Measurements from ENCODE around the gene PDE6B. TPM values are rescaled to one million over a fixed set of nuclear protein-coding genes. Genes with fewer than 3 reads are reported as not detected.

Gene PDE6B
- total RNA-seq, 1 donor from 2014 or later: 15.0 TPM

DNA sequence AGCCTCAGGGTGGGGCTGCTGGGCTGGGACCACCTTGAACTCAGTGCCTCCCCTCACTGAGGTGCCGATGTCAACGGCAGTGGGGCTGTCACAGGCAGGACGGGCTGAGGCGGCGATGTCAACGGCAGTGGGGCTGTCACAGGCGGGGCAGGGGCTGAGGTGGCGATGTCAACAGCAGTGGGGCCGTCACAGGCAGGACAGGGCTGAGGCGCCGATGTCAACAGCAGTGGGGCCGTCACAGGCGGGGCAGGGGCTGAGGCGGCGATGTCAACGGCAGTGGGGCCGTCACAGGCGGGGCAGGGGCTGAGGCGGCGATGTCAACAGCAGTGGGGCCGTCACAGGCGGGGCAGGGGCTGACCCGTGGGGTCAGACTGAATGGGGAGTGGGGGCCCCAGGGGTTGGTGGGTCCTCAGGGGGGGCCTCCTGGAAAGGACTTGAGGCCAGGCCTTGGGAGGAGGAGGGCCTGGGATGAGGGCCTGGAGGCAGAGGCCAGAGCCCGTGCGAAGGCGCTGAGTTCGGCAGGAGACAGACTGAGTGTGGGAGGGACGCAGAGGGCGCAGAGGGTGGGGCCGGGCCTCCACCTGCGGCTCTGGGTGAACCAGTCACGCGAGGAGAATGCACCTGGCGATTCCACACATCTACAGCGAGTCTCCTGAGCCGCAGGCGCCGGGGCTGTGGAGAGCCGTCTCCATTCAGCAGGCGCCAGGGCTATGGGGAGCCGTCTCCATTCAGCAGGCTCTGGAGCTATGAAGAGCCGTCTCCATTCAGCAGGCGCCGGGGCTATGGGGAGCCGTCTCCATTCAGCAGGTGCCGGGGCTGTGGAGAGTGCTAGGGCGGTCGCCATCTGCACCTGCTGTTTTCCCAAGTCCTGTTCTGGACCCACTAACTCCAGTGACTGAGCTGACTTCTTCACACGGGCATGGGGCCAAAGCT, 25.8 kb downstream of the PDE6B start:
- DNase-seq (no peak), ATAC-seq (ENCODE audit: low read depth) (no peak)
- intact Hi-C loops (cut with micrococcal nuclease): no loop called here
- POLR2A ChIA-PET: no interaction called here
- H3K4me3 Mint-ChIP-seq: no peak overlapping the region
- CTCF ChIA-PET: interaction anchor here (0.5 kb wide), 1 partner anchor 9 kb away, joined by 3 read pairs; no protein-coding TSS in a partner anchor
- H3K36me3 Mint-ChIP-seq (ENCODE audit: low read depth): no peaks in the 10 kb centered on the region
- no peaks in the 10 kb centered on the region for H3K9me3 Mint-ChIP-seq
- H3K27me3 Mint-ChIP-seq: peaks cover 5% of the 10 kb centered on the region
- no peaks in the 10 kb centered on the region for H3K4me1 Mint-ChIP-seq
- TF ChIP-seq, protein P1, sequence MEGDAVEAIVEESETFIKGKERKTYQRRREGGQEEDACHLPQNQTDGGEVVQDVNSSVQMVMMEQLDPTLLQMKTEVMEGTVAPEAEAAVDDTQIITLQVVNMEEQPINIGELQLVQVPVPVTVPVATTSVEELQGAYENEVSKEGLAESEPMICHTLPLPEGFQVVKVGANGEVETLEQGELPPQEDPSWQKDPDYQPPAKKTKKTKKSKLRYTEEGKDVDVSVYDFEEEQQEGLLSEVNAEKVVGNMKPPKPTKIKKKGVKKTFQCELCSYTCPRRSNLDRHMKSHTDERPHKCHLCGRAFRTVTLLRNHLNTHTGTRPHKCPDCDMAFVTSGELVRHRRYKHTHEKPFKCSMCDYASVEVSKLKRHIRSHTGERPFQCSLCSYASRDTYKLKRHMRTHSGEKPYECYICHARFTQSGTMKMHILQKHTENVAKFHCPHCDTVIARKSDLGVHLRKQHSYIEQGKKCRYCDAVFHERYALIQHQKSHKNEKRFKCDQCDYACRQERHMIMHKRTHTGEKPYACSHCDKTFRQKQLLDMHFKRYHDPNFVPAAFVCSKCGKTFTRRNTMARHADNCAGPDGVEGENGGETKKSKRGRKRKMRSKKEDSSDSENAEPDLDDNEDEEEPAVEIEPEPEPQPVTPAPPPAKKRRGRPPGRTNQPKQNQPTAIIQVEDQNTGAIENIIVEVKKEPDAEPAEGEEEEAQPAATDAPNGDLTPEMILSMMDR (IDR thresholded peaks at IDR 0.05): no peak
- no peak overlapping the region for H3K27ac Mint-ChIP-seq

DNA sequence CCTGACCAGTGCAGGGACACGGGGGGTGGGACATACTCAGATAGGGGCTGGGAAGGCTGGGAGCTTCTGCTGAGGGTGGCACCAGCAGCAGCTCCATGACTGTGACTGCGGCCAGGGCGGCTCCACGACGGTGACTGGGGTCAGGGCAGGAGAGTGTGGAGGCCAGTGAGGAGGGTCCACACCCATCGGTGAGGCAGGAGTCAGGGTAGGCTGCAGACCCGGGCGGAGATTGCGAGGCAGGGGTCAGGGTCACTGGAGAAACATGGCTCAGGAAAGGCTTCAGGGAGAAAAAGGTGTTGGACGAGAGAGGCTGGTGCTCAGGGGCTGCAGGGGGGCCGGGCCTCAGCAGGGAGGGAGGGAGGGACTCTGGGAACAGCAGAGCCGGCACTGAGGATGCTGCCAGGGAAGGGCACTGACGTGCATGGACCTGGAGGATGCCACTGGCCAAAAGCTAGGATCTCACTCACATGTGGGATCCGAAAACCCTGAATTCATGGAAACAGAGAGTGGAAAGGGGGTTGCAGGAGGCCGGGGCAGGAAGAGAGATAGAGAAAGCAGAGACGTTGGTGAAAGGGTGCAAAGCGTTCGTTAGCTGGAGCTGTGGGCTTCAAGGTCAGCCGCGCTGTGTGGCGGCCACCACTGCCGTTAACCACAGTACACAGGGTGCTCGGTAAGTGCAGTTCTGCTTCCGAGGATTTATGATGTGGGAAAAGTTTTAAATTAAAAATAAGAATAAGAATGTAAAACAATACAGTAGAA, 26.7 kb downstream of the PDE6B start:
- H3K4me3 Mint-ChIP-seq: no peak overlapping the region
- ChIA-PET CTCF (interaction anchor here (0.5 kb wide), 1 partner anchor 10 kb away, joined by 3 read pairs; no protein-coding TSS in a partner anchor), POLR2A (no interaction called here)
- ATAC-seq (ENCODE audit: low read depth) (no peak), DNase-seq (no peak)
- no peaks in the 10 kb centered on the region for H3K4me1 Mint-ChIP-seq
- no peak overlapping the region for H3K27ac Mint-ChIP-seq
- H3K36me3 Mint-ChIP-seq (ENCODE audit: low read depth): no peaks in the 10 kb centered on the region
- intact Hi-C loops (cut with micrococcal nuclease): no loop called here
- H3K27me3 Mint-ChIP-seq: peaks cover 5% of the 10 kb centered on the region
- TF ChIP-seq, protein P1 (IDR thresholded peaks at IDR 0.05): no peak
- no peaks in the 10 kb centered on the region for H3K9me3 Mint-ChIP-seq

DNA sequence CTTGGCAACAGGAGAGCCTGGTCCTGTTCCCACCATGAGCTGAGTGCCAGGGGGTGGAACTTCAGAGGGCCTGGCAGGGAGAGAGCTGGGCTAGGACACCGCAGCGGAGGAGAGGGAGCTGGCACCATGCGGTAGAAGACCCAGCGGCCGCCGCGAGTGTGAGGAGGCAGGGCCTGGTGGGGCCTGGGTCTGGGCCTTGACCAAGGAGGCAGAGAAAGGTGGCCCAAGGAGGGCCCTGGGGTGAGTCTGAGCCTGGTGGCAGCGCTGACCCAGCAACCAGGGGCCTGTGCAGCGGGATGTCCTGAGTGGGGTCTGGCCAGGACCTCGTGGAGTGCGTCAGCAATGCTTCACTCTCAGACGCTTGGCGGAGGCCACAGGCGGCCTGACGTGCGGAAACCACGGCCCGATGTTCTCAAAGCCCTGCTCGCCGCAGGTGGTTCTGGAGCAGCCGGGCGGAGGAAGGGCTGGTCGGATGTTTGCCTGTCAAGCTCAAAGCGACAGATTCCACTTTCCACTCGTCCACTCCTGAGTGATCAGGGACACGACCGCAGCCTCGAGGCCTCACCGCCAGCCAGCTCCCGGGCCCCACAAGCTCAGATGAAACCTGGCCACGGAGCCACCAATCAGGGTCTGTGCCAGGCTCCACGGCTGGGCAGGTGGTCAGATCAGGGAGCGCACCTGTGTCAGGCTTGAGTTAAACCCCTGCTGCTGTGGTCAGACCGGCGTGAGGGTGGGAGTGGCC, 27.9 kb downstream of the PDE6B start:
- ATAC-seq (ENCODE audit: low read depth) (no peak), DNase-seq (no peak)
- Mint-ChIP-seq H3K27me3 (peaks cover 5% of the 10 kb centered on the region), H3K4me3 (no peak overlapping the region), H3K36me3 (ENCODE audit: low read depth) (no peaks in the 10 kb centered on the region), H3K9me3 (no peaks in the 10 kb centered on the region), H3K4me1 (no peaks in the 10 kb centered on the region), H3K27ac (no peak overlapping the region)
- POLR2A ChIA-PET: no interaction called here
- intact Hi-C loops (cut with micrococcal nuclease): no loop called here
- TF ChIP-seq, protein P1 (IDR thresholded peaks at IDR 0.05): no peak
- CTCF ChIA-PET: no interaction called here

DNA sequence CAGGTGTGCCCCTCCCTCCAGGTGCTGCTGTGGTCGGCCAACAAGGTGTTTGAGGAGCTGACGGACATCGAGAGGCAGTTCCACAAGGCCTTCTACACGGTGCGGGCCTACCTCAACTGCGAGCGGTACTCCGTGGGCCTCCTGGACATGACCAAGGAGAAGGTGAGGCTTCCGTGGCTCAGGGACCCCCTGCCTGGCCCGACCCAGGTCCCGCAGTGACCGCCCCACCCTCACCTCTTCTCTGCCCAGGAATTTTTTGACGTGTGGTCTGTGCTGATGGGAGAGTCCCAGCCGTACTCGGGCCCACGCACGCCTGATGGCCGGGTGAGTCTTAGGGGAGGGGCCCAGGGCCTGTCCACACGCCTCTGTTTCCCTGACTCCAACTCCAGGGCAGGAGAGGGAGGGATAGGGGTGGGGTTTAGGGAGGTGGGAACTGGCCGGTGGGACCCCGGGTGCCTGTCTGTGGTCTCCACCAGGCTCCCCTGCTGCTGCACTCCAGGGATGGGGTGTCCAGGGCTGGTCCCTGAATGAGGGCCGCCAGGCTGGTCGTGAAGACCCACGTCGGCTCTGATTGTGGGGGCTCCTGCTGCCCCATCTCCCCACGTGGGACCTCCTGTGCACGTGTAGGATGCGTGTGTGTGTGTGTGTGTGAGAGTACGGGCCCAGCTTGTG, 28.6 kb downstream of the PDE6B start:
- Mint-ChIP-seq H3K9me3 (no peaks in the 10 kb centered on the region), H3K4me3 (no peak overlapping the region), H3K27ac (no peak overlapping the region), H3K4me1 (no peaks in the 10 kb centered on the region), H3K27me3 (peaks cover 5% of the 10 kb centered on the region), H3K36me3 (ENCODE audit: low read depth) (no peaks in the 10 kb centered on the region)
- ChIA-PET POLR2A (no interaction called here), CTCF (no interaction called here)
- ATAC-seq (ENCODE audit: low read depth) (no peak), DNase-seq (no peak)
- intact Hi-C loops (cut with micrococcal nuclease): no loop called here
- TF ChIP-seq, protein P1 (IDR thresholded peaks at IDR 0.05): no peak
